Tibial nerve (tissue), 3 donors: Measurements from ENCODE around the gene COG1.
"Not testable (repeated sequence)": the region's sequence is repeated elsewhere in the genome, so short reads cannot be mapped to it uniquely, and the experiment has no call there.

Experiments used
- CTCF ChIP-seq, 5 experiments: fragments of 200-600 bp in 3 of 5; fragments of 450-650 bp in 2 of 5; sonication (generic) in 3 of 5; IDR thresholded peaks; one replicate each; pipeline ENCODE4 v1.5.1; 2016 to 2019; ENCODE audit warnings: antibody characterized with exemption in 5 of 5, mild to moderate bottlenecking in 3 of 5, moderate library complexity in 2 of 5
- POLR2A ChIP-seq, 2 donors: fragments of 450-650 bp; IDR thresholded peaks; one replicate each; pipeline ENCODE4 v1.6.1; 2017; ENCODE audit warnings: antibody characterized with exemption in 2 of 2, mild to moderate bottlenecking in 2 of 2, moderate library complexity in 2 of 2

DNA sequence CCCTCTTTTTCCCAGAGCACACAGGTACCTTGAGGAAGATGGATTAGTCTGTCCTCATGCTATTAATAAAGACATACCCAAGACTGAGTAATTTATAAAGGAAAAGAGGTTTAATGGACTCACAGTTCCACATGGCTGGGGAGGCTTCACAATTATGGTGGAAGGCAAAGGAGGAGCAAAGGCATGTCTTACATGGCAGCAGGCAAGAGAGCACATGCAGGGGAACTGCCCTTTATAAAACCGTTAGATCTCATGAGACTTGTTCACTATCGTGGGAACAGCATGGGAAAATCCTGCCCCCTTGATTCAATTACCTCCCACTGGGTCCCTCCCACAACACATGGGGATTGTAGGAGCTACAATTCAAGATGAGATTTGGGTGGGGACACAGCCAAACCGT, 48.6 kb upstream of the COG1 start:
- TF ChIP-seq CTCF, POLR2A (IDR thresholded peaks at IDR 0.05): not testable (repeated sequence)
